AG08395 (cell line): ENCODE measurements around the gene MYH7B.

ENCODE experiments used
- DNase-seq: peaks from one replicate; pipeline ENCODE4 v3.0.0; 2012; ENCODE audit warnings: mixed read lengths, low spot score

The MYH7B gene

GRCh38 chr20:34977365-34978091 is 21.9 kb downstream of the MYH7B start:
- DNase-seq = no peak

GRCh38 chr20:34978092-34978744 is 22.6 kb downstream of the MYH7B start:
- no peak for DNase-seq

DNA sequence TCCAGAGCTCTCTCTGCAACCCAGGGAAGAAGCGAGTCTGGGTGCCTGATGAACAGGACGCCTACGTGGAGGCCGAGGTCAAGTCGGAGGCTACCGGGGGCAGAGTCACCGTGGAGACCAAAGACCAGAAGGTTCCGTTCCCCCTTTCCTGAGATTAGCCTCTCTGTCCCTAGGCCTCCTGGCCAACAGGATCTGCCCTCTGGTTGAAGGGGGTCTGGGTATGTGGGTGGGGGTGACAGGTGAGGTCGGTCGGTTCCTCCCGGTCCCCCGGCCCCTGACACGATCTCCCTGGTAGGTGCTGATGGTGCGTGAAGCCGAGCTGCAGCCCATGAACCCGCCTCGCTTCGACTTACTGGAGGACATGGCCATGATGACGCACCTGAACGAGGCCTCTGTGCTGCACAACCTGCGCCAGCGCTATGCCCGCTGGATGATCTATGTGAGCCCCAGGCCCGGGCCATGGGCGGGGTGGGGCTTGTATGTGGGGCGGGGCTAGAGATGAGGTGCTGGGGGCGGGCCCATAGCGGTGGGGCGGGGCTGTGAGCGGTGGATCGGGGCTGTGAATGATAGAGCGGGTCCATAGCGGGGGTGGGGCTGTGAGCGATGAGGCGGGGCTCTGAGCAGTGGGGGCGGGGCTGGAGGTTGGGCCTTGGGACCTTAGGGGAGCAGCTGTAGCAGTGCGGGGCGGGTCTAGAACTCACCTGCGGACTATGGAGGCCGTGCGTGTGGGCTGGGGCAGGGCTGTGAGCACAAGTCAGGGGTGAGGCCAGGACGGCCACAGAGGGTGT is 23.9 kb downstream of the MYH7B start:
- no peak for DNase-seq

GRCh38 chr20:34980543-34981233 is 25.0 kb downstream of the MYH7B start:
- no peak for DNase-seq

DNA sequence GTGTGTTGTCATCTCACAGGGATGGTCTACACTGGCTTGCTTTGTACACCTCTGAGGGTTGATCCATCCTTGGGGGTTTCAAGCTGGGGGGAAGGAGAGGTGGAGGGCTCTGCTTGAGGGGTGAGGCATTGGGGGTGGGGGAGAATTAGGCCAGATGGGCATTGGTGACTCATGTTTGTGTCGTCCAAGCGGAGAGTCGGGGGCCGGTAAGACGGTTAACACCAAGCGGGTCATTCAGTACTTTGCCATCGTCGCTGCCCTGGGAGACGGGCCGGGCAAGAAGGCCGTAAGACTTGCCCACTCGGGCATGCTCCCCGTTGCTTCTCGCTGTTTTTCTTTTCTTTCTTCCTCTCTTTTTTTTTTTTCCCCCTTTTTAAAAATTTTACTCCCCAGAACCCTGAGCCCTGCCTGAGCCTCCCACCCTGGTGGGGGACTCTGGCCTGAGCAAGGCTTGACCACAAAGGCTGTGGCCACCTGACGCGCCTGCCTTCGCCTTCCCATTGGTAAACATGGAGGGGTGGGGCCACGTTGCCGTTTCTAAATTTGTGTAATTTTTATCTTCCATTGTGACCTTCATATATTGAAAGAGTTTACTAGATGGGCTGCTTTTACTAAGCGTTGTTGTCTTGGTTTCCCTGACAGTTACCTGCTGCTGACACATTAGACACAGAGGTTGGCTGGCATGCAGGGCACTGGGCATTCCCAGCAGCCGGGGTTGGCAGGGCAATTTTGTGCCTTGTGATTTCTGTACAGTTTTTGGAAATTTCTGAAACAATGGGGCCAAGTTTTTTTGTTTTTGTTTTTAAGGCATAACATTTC is 26.8 kb downstream of the MYH7B start:
- DNase-seq = no peak

GRCh38 chr20:34983089-34983820 is 27.6 kb downstream of the MYH7B start:
- DNase-seq = no peak

GRCh38 chr20:34983995-34984735 is 28.5 kb downstream of the MYH7B start:
- DNase-seq = no peak

DNA sequence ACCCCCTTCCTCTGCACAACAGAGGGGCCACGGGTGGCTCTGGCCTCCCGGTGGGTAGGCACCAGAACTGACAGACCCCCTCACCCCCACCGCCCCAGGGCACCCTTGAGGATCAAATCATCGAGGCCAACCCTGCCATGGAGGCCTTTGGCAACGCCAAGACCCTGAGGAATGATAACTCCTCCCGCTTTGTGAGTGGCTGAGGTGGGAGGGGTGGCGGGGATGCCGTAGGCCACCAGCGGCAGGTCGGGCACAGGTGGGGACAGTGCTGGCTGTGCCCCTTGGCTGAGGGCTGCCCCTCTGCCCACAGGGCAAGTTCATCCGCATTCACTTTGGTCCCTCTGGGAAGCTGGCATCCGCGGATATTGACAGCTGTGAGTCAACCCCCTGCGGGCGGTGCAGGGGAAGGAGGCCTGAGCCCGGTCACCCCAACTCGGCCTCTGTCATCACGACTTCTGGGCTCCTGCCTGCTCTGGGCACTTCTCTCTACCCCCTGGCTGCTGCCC is 29.1 kb downstream of the MYH7B start:
- DNase-seq = no peak

GRCh38 chr20:34985461-34986310 is 30.0 kb downstream of the MYH7B start:
- no peak for DNase-seq

- DNase-seq = no peak
Observed at GRCh38 chr20:34986311-34987287, 30.9 kb downstream of the MYH7B start.

GRCh38 chr20:34987288-34988190 is 31.9 kb downstream of the MYH7B start:
- DNase-seq = no peak

DNA sequence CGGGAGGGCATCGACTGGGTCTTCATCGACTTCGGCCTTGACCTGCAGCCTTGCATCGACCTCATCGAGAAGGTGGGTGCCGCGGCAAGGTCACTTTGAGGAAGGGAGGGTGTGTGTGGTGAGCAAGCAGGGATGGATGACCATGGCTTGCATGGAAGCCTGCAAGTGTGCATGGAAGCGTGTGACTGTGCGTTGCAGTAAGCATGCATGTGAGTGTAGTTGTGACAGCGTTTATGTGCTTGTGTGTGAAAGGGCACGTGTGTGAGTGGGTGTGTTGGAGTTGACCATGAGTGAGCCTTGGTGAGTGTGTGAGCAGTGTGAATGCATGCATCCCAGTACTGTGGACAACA is 32.5 kb downstream of the MYH7B start:
- no peak for DNase-seq

GRCh38 chr20:34989118-34989517 is 33.5 kb downstream of the MYH7B start:
- no peak for DNase-seq

DNA sequence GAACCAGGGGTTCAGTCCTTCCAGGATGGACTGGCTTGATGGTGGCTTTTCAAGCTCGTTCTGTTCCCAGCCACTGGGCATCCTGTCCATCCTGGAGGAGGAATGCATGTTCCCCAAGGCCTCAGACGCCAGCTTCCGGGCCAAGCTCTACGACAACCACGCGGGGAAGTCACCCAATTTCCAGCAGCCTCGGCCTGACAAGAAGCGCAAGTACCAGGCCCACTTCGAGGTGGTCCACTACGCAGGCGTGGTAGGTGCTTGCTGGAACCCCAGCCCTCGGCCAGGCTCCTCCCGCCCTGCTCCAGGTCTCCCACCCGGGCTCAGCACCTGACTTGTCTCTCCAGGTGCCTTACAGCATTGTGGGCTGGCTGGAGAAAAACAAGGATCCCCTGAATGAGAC is 34.0 kb downstream of the MYH7B start:
- DNase-seq = no peak

DNA sequence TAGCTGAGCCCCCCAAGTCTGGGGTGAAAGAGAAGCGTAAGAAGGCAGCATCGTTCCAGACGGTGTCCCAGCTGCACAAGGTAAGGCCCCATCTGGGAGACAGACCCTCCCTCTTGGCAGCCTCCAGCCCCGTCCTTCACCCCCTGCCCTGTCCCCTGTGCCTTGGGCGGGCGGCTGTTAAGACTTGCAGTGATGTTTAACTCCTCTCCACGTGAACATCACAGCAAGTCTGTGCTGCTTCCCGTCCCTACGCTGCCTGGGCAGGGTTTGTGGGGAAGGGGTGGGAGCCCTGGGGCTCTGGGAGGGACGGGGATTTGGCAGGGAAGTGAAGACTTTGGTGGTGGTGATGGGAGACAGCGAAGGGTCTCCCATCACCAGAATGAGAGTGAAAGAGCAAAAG is 34.6 kb downstream of the MYH7B start:
- no peak for DNase-seq

- DNase-seq = no peak
Observed at GRCh38 chr20:34990661-34991214, 35.1 kb downstream of the MYH7B start.
